Activated CD8-positive, alpha-beta memory T cell treated with anti-CD3 and anti-CD28 coated beads, Interleukin-2, amount 50 U/mL, for 4 hours (primary cell): ENCODE measurements around the gene FCRL5.
"Not testable (repeated sequence)": the region's sequence is repeated elsewhere in the genome, so short reads cannot be mapped to it uniquely, and the experiment has no call there.

ENCODE experiments used
- DNase-seq: peaks from one replicate; pipeline ENCODE4 v3.0.0-alpha.2; 2020

FCRL5 gene

GRCh38 chr1:157487096-157487495 is 65.2 kb downstream of the FCRL5 start:
- no peak for DNase-seq

- not testable (repeated sequence) for DNase-seq
Observed at GRCh38 chr1:157486400-157486799, 65.9 kb downstream of the FCRL5 start.

- no peak for DNase-seq
Observed at GRCh38 chr1:157485793-157486192, 66.5 kb downstream of the FCRL5 start.

- DNase-seq, result no peak
Observed at GRCh38 chr1:157484573-157484972, 67.7 kb downstream of the FCRL5 start.

GRCh38 chr1:157483635-157484034 is 68.7 kb downstream of the FCRL5 start:
- DNase-seq, result no peak

- DNase-seq, result no peak
Observed at GRCh38 chr1:157482717-157483116, 69.6 kb downstream of the FCRL5 start.

- DNase-seq, result no peak
Observed at GRCh38 chr1:157482174-157482573, 70.1 kb downstream of the FCRL5 start.

- no peak for DNase-seq
Observed at GRCh38 chr1:157478030-157478429, 74.3 kb downstream of the FCRL5 start.

- no peak for DNase-seq
Observed at GRCh38 chr1:157477419-157477818, 74.9 kb downstream of the FCRL5 start.

- no peak for DNase-seq
Observed at GRCh38 chr1:157472959-157473358, 79.4 kb downstream of the FCRL5 start.

GRCh38 chr1:157472056-157472701 is 80.1 kb downstream of the FCRL5 start:
- no peak for DNase-seq

GRCh38 chr1:157471531-157471930 is 80.8 kb downstream of the FCRL5 start:
- DNase-seq, result no peak

GRCh38 chr1:157469752-157470675 is 82.3 kb downstream of the FCRL5 start:
- DNase-seq, result no peak

- DNase-seq, result no peak
Observed at GRCh38 chr1:157469300-157469699, 83.0 kb downstream of the FCRL5 start.

- no peak for DNase-seq
Observed at GRCh38 chr1:157466011-157466410, 86.3 kb downstream of the FCRL5 start.
